HCT116 (cell line): ENCODE data around the gene CFAP77. TPM values are rescaled to one million over a fixed set of nuclear protein-coding genes. Genes with fewer than 3 reads are reported as not detected.

Experiments
- ATAC-seq: fragments of 200-7000 bp; cut with Tn5 transposase; 2 replicates; pipeline ENCODE4 v1.9.1; 2020; ENCODE audit warnings: mild to moderate bottlenecking, moderate library complexity
- BruUV-seq: library from RNA; stranded (reverse); fragments of 400-500 nt; replicated peaks from 2 replicates; lab custom pipeline; 2021; lab: Mats Ljungman, UMichigan
- CTCF ChIA-PET: fragments of 300-600 bp; sonication (Branson Sonifier 250); formaldehyde crosslinking; loops from one replicate; lab custom pipeline; 2021; ENCODE audit warnings: antibody characterized with exemption; lab: Charles Lee
- POLR2A ChIA-PET: fragments of 300-600, 350-600 bp; sonication (Branson Sonifier 250); formaldehyde crosslinking; loops from one replicate; lab custom pipeline; 2021; ENCODE audit warnings: antibody characterized with exemption; lab: Charles Lee
- RAD21 ChIA-PET, 2 experiments: fragments of 300-600 bp; sonication (Branson Sonifier 250); formaldehyde crosslinking; loops; one replicate each; lab custom pipeline; 2023; ENCODE audit warnings: low total read pairs in 2 of 2; ENCODE audit not compliant: uncharacterized antibody in 2 of 2, unreplicated experiment in 2 of 2, low non-redundant PET in 1 of 2; lab: Charles Lee
- DNase-seq: peaks from one replicate; pipeline ENCODE4 v3.0.0-alpha.2; 2010; ENCODE audit warnings: low read depth, low spot score
- H2AFZ ChIP-seq: fragments of 200-600 bp; shearing (Covaris generic), sonication (generic); 2 replicates; pipeline ENCODE4 v1.6.1; 2017; ENCODE audit warnings: low read depth, mixed run types, mixed read lengths, antibody characterized with exemption, low read length; ENCODE audit not compliant: poor library complexity, severe bottlenecking
- H3K27ac ChIP-seq: 2 replicates; pipeline ENCODE4 v1.5.1; 2012; ENCODE audit warnings: low read depth, low read length
- H3K27me3 ChIP-seq: fragments of 200-600 bp; sonication (generic); 2 replicates; pipeline ENCODE4 v1.6.1; 2016; ENCODE audit warnings: mixed run types, low read length, mixed read lengths; ENCODE audit not compliant: insufficient read depth
- H3K36me3 ChIP-seq, 2 experiments: fragments of 200-500 bp in 1 of 2; fragments of 200-600 bp in 1 of 2; sonication (Bioruptor generic) in 1 of 2; sonication (generic) in 1 of 2; 2 replicates each; pipeline versions ENCODE4 v1.5.1 to v1.6.1; 2014 to 2016; ENCODE audit warnings: low read length in 2 of 2, inconsistent platforms in 1 of 2, mixed read lengths in 1 of 2, mixed run types in 1 of 2; ENCODE audit not compliant: insufficient read depth in 2 of 2, control insufficient read depth in 1 of 2
- H3K4me1 ChIP-seq, 2 experiments: fragments of 200-600 bp in 1 of 2; sonication (generic) in 1 of 2; 2 replicates each; pipeline versions ENCODE4 v1.5.1 to v1.6.1; 2012 to 2017; ENCODE audit warnings: low read length in 2 of 2, inconsistent platforms in 1 of 2, mild to moderate bottlenecking in 1 of 2, mixed read lengths in 1 of 2, mixed run types in 1 of 2, moderate library complexity in 1 of 2; ENCODE audit not compliant: insufficient read depth in 2 of 2, control insufficient read depth in 1 of 2
- H3K4me2 ChIP-seq: fragments of 200-600 bp; sonication (generic); 2 replicates; pipeline ENCODE4 v1.6.1; 2017; ENCODE audit warnings: mixed run types, low read length, mixed read lengths
- H3K4me3 ChIP-seq, 2 experiments: fragments of 200-600 bp in 1 of 2; sonication (generic) in 1 of 2; replicated peaks in 1 of 2; 2 replicates each; pipeline ENCODE4 v1.5.1; 2011 to 2016; ENCODE audit warnings: low read length in 2 of 2, control low read depth in 1 of 2, low read depth in 1 of 2, mild to moderate bottlenecking in 1 of 2, mixed read lengths in 1 of 2, mixed run types in 1 of 2
- H3K79me2 ChIP-seq: fragments of 200-600 bp; sonication (generic); 2 replicates; pipeline ENCODE4 v1.6.1; 2017; ENCODE audit warnings: mild to moderate bottlenecking, mixed run types, low read length, moderate library complexity, mixed read lengths; ENCODE audit not compliant: insufficient read depth
- H3K9ac ChIP-seq: fragments of 200-600 bp; sonication (generic); 2 replicates; pipeline ENCODE4 v1.6.1; 2016; ENCODE audit warnings: low read length, mixed read lengths
- H3K9me2 ChIP-seq: fragments of 200-600 bp; sonication (generic), shearing (Covaris generic); 2 replicates; pipeline ENCODE4 v1.6.1; 2017; ENCODE audit warnings: mixed run types, mild to moderate bottlenecking, moderate library complexity; ENCODE audit not compliant: insufficient read depth
- H3K9me3 ChIP-seq, 2 experiments: fragments of 200-500 bp in 1 of 2; fragments of 200-600 bp in 1 of 2; sonication (Bioruptor generic) in 1 of 2; sonication (generic) in 1 of 2; 2 replicates each; pipeline ENCODE4 v1.6.1; 2014 to 2017; ENCODE audit warnings: low read length in 2 of 2, mixed read lengths in 2 of 2, inconsistent platforms in 1 of 2, low read depth in 1 of 2, mild to moderate bottlenecking in 1 of 2, mixed run types in 1 of 2, moderate library complexity in 1 of 2; ENCODE audit not compliant: control insufficient read depth in 1 of 2, insufficient read depth in 1 of 2
- H4K20me1 ChIP-seq: fragments of 200-600 bp; sonication (generic), shearing (Covaris generic); 2 replicates; pipeline ENCODE4 v1.6.1; 2017; ENCODE audit warnings: mixed run types, mild to moderate bottlenecking, moderate library complexity; ENCODE audit not compliant: insufficient read depth
- CEBPB ChIP-seq: IDR thresholded peaks from 2 replicates; pipeline ENCODE4 v1.6.1; 2012; ENCODE audit warnings: low read depth
- ELF1 ChIP-seq: IDR thresholded peaks from 2 replicates; pipeline ENCODE4 v1.6.1; 2012; ENCODE audit warnings: low read depth, borderline replicate concordance
- FOSL1 ChIP-seq: IDR thresholded peaks from 2 replicates; pipeline ENCODE4 v1.6.1; 2012; ENCODE audit warnings: low read depth
- JUND ChIP-seq: IDR thresholded peaks from 2 replicates; pipeline ENCODE4 v1.6.1; 2012
- RAD21 ChIP-seq: IDR thresholded peaks from 2 replicates; pipeline ENCODE4 v1.6.1; 2012; ENCODE audit warnings: low read depth, mild to moderate bottlenecking
- SIN3A ChIP-seq: IDR thresholded peaks from 2 replicates; pipeline ENCODE4 v1.6.1; 2012; ENCODE audit warnings: low read depth
- TCF7L2 ChIP-seq: IDR thresholded peaks from 2 replicates; pipeline ENCODE4 v1.7.0; 2011; ENCODE audit warnings: borderline replicate concordance, inconsistent platforms; ENCODE audit not compliant: insufficient read depth, insufficient read length; ENCODE audit errors: extremely low read depth
- YY1 ChIP-seq: IDR thresholded peaks from 2 replicates; pipeline ENCODE4 v1.6.1; 2011; ENCODE audit warnings: low read length, low read depth, moderate library complexity, mild to moderate bottlenecking; ENCODE audit not compliant: insufficient replicate concordance; ENCODE audit errors: extremely low read depth
- ZFX ChIP-seq: fragments of 450-650 bp; IDR thresholded peaks from 2 replicates; pipeline ENCODE4 v1.6.1; 2017
- intact Hi-C: fragments of 100-400 bp; cut with micrococcal nuclease; formaldehyde crosslinking; loops from 2 replicates; pipeline ENCODE4 v1.10.0; 2022
- total RNA-seq: library from RNA; stranded (reverse); gene quantifications from one replicate; pipeline ENCODE4 v1.2.1, GENCODE V29; 2021; ENCODE audit not compliant: unreplicated experiment
- TF ChIP-seq, protein P1 (sequence below): IDR thresholded peaks from 2 replicates; pipeline ENCODE4 v1.6.1; 2011; ENCODE audit warnings: mild to moderate bottlenecking, low read length, moderate library complexity; ENCODE audit not compliant: insufficient replicate concordance; ENCODE audit errors: extremely low read depth
- TF ChIP-seq, protein P2 (sequence below), 3 experiments: fragments of 200-600 bp in 1 of 3; sonication (generic) in 1 of 3; IDR thresholded peaks in 2 of 3; conservative IDR thresholded peaks in 1 of 3; 2 replicates each; pipeline ENCODE4 v1.5.1; 2012 to 2017; ENCODE audit warnings: low read depth in 2 of 3, low read length in 2 of 3, antibody characterized with exemption in 1 of 3, borderline replicate concordance in 1 of 3, control low read depth in 1 of 3, mild to moderate bottlenecking in 1 of 3, mixed read lengths in 1 of 3, mixed run types in 1 of 3, moderate library complexity in 1 of 3; ENCODE audit not compliant: insufficient read depth in 1 of 3
- TF ChIP-seq, protein P3 (sequence below): IDR thresholded peaks from 2 replicates; pipeline ENCODE4 v1.6.1; 2012; ENCODE audit warnings: low read depth

CFAP77 gene
- total RNA-seq, 1 experiment from 2014 or later = 0.98 TPM

DNA sequence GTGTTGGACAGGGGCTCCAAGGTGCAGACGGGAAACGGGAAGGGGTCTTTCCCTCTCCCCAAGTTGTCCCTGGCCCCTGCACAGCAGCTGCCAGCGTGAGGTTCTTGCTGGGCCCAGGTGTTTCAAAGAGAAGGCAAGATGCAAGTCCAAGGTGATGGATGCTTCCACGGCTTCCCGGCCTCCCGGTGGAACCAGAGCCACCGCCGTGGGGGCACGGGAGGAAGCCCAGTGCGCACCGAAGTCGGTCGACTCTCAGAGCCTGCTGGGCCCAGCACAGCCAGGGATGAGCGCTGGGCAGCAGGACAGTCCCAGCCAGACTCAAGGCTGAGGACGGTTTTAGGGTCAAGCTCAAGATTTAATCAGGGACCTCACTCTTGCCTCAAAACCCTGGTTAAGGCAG is 147.1 kb downstream of the CFAP77 start (continued):
- TF ChIP-seq, protein P1, sequence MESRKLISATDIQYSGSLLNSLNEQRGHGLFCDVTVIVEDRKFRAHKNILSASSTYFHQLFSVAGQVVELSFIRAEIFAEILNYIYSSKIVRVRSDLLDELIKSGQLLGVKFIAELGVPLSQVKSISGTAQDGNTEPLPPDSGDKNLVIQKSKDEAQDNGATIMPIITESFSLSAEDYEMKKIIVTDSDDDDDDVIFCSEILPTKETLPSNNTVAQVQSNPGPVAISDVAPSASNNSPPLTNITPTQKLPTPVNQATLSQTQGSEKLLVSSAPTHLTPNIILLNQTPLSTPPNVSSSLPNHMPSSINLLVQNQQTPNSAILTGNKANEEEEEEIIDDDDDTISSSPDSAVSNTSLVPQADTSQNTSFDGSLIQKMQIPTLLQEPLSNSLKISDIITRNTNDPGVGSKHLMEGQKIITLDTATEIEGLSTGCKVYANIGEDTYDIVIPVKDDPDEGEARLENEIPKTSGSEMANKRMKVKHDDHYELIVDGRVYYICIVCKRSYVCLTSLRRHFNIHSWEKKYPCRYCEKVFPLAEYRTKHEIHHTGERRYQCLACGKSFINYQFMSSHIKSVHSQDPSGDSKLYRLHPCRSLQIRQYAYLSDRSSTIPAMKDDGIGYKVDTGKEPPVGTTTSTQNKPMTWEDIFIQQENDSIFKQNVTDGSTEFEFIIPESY = no peak
- TF ChIP-seq FOSL1 = no peak
- TF ChIP-seq, protein P2, sequence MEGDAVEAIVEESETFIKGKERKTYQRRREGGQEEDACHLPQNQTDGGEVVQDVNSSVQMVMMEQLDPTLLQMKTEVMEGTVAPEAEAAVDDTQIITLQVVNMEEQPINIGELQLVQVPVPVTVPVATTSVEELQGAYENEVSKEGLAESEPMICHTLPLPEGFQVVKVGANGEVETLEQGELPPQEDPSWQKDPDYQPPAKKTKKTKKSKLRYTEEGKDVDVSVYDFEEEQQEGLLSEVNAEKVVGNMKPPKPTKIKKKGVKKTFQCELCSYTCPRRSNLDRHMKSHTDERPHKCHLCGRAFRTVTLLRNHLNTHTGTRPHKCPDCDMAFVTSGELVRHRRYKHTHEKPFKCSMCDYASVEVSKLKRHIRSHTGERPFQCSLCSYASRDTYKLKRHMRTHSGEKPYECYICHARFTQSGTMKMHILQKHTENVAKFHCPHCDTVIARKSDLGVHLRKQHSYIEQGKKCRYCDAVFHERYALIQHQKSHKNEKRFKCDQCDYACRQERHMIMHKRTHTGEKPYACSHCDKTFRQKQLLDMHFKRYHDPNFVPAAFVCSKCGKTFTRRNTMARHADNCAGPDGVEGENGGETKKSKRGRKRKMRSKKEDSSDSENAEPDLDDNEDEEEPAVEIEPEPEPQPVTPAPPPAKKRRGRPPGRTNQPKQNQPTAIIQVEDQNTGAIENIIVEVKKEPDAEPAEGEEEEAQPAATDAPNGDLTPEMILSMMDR (IDR thresholded peaks at IDR 0.05 in 2 of 3, conservative IDR thresholded peaks at IDR 0.05 in 1 of 3; ENCODE audit: borderline replicate concordance in 1 of 3, insufficient read depth in 1 of 3, low read depth in 2 of 3, low read length in 2 of 3) = no peak
- TF ChIP-seq CEBPB = no peak
- no peak for TF ChIP-seq ELF1
- TF ChIP-seq SIN3A = no peak

DNA sequence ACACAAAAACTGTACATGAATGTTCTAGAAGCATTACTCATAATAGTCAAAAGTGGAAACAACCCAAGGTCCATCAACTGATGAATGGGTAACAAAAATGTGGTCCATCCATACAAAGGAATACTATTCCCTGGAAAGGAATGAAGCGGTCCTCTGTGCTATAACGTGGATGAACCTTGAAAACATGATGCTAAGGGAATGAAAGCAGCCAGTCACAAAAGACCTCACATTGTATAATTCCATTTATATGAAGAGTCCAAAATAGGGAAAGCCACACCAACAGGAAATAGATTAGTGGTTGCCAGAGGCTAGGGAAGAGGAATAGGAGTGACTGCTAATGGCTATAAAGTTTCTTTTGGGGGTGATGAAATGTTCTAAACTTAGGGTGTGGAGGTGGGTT is 149.7 kb downstream of the CFAP77 start:
- CTCF ChIA-PET = no interaction called here
- no peak overlapping the region for H3K4me3 ChIP-seq
- H4K20me1 ChIP-seq = no peaks in the 10 kb centered on the region
- H3K9ac ChIP-seq = no peak overlapping the region
- intact Hi-C loops = no loop called here
- H3K27ac ChIP-seq = no peak overlapping the region
- H3K9me3 ChIP-seq = no peaks in the 10 kb centered on the region
- H2AFZ ChIP-seq = no peak overlapping the region
- H3K27me3 ChIP-seq = peaks cover 4% of the 10 kb centered on the region; the same call in 1 of the 2 replicates
- H3K9me2 ChIP-seq = no peaks in the 10 kb centered on the region
- POLR2A ChIA-PET = no interaction called here
- TF ChIP-seq ZFX (no peak), TCF7L2 (no peak), CEBPB (no peak), YY1 (no peak), JUND (no peak), ELF1 (no peak), RAD21 (no peak)
- TF ChIP-seq, protein P3, sequence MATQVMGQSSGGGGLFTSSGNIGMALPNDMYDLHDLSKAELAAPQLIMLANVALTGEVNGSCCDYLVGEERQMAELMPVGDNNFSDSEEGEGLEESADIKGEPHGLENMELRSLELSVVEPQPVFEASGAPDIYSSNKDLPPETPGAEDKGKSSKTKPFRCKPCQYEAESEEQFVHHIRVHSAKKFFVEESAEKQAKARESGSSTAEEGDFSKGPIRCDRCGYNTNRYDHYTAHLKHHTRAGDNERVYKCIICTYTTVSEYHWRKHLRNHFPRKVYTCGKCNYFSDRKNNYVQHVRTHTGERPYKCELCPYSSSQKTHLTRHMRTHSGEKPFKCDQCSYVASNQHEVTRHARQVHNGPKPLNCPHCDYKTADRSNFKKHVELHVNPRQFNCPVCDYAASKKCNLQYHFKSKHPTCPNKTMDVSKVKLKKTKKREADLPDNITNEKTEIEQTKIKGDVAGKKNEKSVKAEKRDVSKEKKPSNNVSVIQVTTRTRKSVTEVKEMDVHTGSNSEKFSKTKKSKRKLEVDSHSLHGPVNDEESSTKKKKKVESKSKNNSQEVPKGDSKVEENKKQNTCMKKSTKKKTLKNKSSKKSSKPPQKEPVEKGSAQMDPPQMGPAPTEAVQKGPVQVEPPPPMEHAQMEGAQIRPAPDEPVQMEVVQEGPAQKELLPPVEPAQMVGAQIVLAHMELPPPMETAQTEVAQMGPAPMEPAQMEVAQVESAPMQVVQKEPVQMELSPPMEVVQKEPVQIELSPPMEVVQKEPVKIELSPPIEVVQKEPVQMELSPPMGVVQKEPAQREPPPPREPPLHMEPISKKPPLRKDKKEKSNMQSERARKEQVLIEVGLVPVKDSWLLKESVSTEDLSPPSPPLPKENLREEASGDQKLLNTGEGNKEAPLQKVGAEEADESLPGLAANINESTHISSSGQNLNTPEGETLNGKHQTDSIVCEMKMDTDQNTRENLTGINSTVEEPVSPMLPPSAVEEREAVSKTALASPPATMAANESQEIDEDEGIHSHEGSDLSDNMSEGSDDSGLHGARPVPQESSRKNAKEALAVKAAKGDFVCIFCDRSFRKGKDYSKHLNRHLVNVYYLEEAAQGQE = no peak
- H3K4me2 ChIP-seq = no peak overlapping the region
- H3K79me2 ChIP-seq = no peaks in the 10 kb centered on the region
- RAD21 ChIA-PET = no interaction called here
- BruUV-seq = no TSS peak
- ATAC-seq (no peak), DNase-seq (no peak)
- no peaks in the 10 kb centered on the region for H3K36me3 ChIP-seq
- H3K4me1 ChIP-seq = no peaks in the 10 kb centered on the region
